CD14-positive monocyte (primary cell): ENCODE results near the gene SESN2. TPM values are rescaled to one million over a fixed set of nuclear protein-coding genes. Genes with fewer than 3 reads are reported as not detected.

ENCODE experiments used
- DNase-seq, 3 donors: peaks; one replicate each; pipeline ENCODE4 v3.0.0-alpha.2; 2011 to 2022
- H2AFZ ChIP-seq: 2 replicates; pipeline ENCODE4 v1.6.0; 2012; ENCODE audit warnings: mild to moderate bottlenecking, low read depth, low read length, inconsistent platforms; ENCODE audit not compliant: insufficient read depth, poor library complexity, severe bottlenecking
- H3K27ac ChIP-seq, 2 donors: 1 replicate in 1 of 2; 2 replicates in 1 of 2; pipeline ENCODE4 v1.5.1; 2012 to 2013; ENCODE audit warnings: low read length in 2 of 2, control low read depth in 1 of 2, inconsistent platforms in 1 of 2, low read depth in 1 of 2, mild to moderate bottlenecking in 1 of 2
- H3K27me3 ChIP-seq, 2 donors: one replicate each; pipeline versions ENCODE4 v1.6.0 to v1.6.1; 2011 to 2013; ENCODE audit warnings: low read length in 2 of 2; ENCODE audit not compliant: control insufficient read depth in 2 of 2, insufficient read depth in 2 of 2
- H3K36me3 ChIP-seq, 2 donors: replicated peaks in 1 of 2; 1 replicate in 1 of 2; 2 replicates in 1 of 2; pipeline versions ENCODE4 v1.5.1 to v1.6.1; 2012 to 2013; ENCODE audit warnings: low read length in 2 of 2, control low read depth in 1 of 2, inconsistent platforms in 1 of 2, mild to moderate bottlenecking in 1 of 2; ENCODE audit not compliant: insufficient read depth in 2 of 2, control insufficient read depth in 1 of 2
- H3K4me1 ChIP-seq, 2 donors: 1 replicate in 1 of 2; 2 replicates in 1 of 2; pipeline versions ENCODE4 v1.5.1 to v1.6.1; 2012 to 2013; ENCODE audit warnings: low read length in 2 of 2, control low read depth in 1 of 2, inconsistent platforms in 1 of 2, mild to moderate bottlenecking in 1 of 2, moderate library complexity in 1 of 2; ENCODE audit not compliant: insufficient read depth in 2 of 2, control insufficient read depth in 1 of 2
- H3K4me2 ChIP-seq: replicated peaks from 2 replicates; pipeline ENCODE3; 2012; ENCODE audit warnings: low read length, moderate library complexity, mild to moderate bottlenecking; ENCODE audit not compliant: poor library complexity, severe bottlenecking; ENCODE audit errors: extremely low read depth
- H3K4me3 ChIP-seq, 3 experiments: fragments of 200-600 bp in 1 of 3; sonication (generic) in 1 of 3; replicated peaks in 1 of 3; 1 replicate in 2 of 3; 2 replicates in 1 of 3; pipeline ENCODE4 v1.5.1; 2011 to 2013; ENCODE audit warnings: low read length in 3 of 3, mild to moderate bottlenecking in 3 of 3, control low read depth in 2 of 3, low read depth in 2 of 3, inconsistent platforms in 1 of 3, moderate library complexity in 1 of 3
- H3K79me2 ChIP-seq: 2 replicates; pipeline ENCODE4 v1.6.0; 2012; ENCODE audit warnings: mild to moderate bottlenecking, control low read depth, inconsistent platforms, low read length, moderate library complexity; ENCODE audit not compliant: insufficient read depth
- H3K9ac ChIP-seq: 2 replicates; pipeline ENCODE4 v1.6.0; 2017; ENCODE audit warnings: low read length, mild to moderate bottlenecking; ENCODE audit not compliant: insufficient read depth, poor library complexity, severe bottlenecking
- H3K9me3 ChIP-seq, 2 donors: replicated peaks in 1 of 2; 1 replicate in 1 of 2; 2 replicates in 1 of 2; pipeline versions ENCODE4 v1.5.1 to v1.6.1; 2012 to 2013; ENCODE audit warnings: low read length in 2 of 2, control low read depth in 1 of 2; ENCODE audit not compliant: control insufficient read depth in 1 of 2, insufficient read depth in 1 of 2
- H4K20me1 ChIP-seq: 2 replicates; pipeline ENCODE4 v1.6.0; 2012; ENCODE audit warnings: mild to moderate bottlenecking, low read length, control low read depth, moderate library complexity; ENCODE audit not compliant: insufficient read depth
- H3K27ac Mint-ChIP-seq, 7 donors: one replicate each; pipeline ENCODE4 v1.8.0; 2020; ENCODE audit warnings: mild to moderate bottlenecking in 7 of 7, mixed read lengths in 7 of 7, moderate library complexity in 6 of 7, inconsistent platforms in 2 of 7
- H3K27me3 Mint-ChIP-seq, 3 donors: one replicate each; pipeline ENCODE4 v1.8.0; 2021 to 2022; ENCODE audit warnings: low read depth in 3 of 3, mild to moderate bottlenecking in 3 of 3, mixed read lengths in 3 of 3, moderate library complexity in 3 of 3, inconsistent platforms in 1 of 3
- H3K36me3 Mint-ChIP-seq, 2 donors: one replicate each; pipeline ENCODE4 v1.8.0; 2020; ENCODE audit warnings: mixed read lengths in 2 of 2, inconsistent platforms in 1 of 2, mild to moderate bottlenecking in 1 of 2
- H3K4me1 Mint-ChIP-seq: one replicate; pipeline ENCODE4 v1.8.0; 2020; ENCODE audit warnings: mild to moderate bottlenecking, mixed read lengths
- H3K4me3 Mint-ChIP-seq, 2 donors: one replicate each; pipeline ENCODE4 v1.8.0; 2020; ENCODE audit warnings: mild to moderate bottlenecking in 2 of 2, mixed read lengths in 2 of 2, moderate library complexity in 1 of 2
- H3K9me3 Mint-ChIP-seq, 7 donors: one replicate each; pipeline ENCODE4 v1.8.0; 2020 to 2022; ENCODE audit warnings: mixed read lengths in 7 of 7, mild to moderate bottlenecking in 6 of 7, moderate library complexity in 6 of 7, inconsistent platforms in 2 of 7
- CTCF ChIP-seq: fragments of 200-600 bp; IDR thresholded peaks from one replicate; pipeline ENCODE4 v1.8.0; 2022; ENCODE audit warnings: antibody characterized with exemption, mild to moderate bottlenecking
- WGBS: methylation state at CpG from one replicate; pipeline ENCODE4 v1.1.5; 2013; ENCODE audit warnings: missing lambda C conversion rate; ENCODE audit not compliant: insufficient coverage; 5-methylcytosine and 5-hydroxymethylcytosine counted together
- intact Hi-C, 2 donors: fragments of 100-400 bp; cut with micrococcal nuclease; formaldehyde crosslinking; loops; one replicate each; pipeline versions ENCODE4 v1.15.0 to v1.15.1; 2023
- polyA plus RNA-seq, 3 donors: library from polyadenylated mRNA; depleted of rRNA in 1 of 3; unstranded in 2 of 3; stranded (reverse) in 1 of 3; fragments of 300-500 nt in 2 of 3; fragments of >200 nt in 1 of 3; fragmentation: Illumina TruSeq in 2 of 3; gene quantifications; 1 replicate in 2 of 3; 2 replicates in 1 of 3; pipeline ENCODE4 v1.2.3, GENCODE V29; 2012 to 2021

Gene SESN2
- polyA plus RNA-seq, 3 donors, result 5.0 to 15.7 (median 5.1) TPM

GRCh38 chr1:28265577-28265976, 6.3 kb downstream of the SESN2 start:
- Histone ChIP-seq H3K27me3 (peaks cover 2 to 10% of the 10 kb centered on the region in 2 donors), H3K4me2 (no peak overlapping the region), H2AFZ (no peak overlapping the region), H3K4me3 (no peak overlapping the region), H3K9ac (no peak overlapping the region), H3K79me2 (peaks cover 20% of the 10 kb centered on the region), H3K9me3 (no peaks in the 10 kb centered on the region), H3K36me3 (no peaks in the 10 kb centered on the region), H4K20me1 (peaks cover 60% of the 10 kb centered on the region), H3K27ac (no peak overlapping the region), H3K4me1 (peaks cover 8% of the 10 kb centered on the region in 2 donors)
- Mint-ChIP-seq H3K4me1 (peaks cover 20% of the 10 kb centered on the region), H3K27ac (no peak overlapping the region), H3K36me3 (peaks cover 11 to 14% of the 10 kb centered on the region in 2 donors), H3K4me3 (no peak overlapping the region), H3K27me3 (peaks cover 9 to 18% (median 14%) of the 10 kb centered on the region in 3 donors), H3K9me3 (peaks cover 0 to 2% (median 0%) of the 10 kb centered on the region in 7 donors)
- WGBS, result 90% methylated on average over 1 of the region's 8 CpGs
- DNase-seq, result no peak
- TF ChIP-seq CTCF, result no peak
- intact Hi-C loops, result no loop called here

DNA sequence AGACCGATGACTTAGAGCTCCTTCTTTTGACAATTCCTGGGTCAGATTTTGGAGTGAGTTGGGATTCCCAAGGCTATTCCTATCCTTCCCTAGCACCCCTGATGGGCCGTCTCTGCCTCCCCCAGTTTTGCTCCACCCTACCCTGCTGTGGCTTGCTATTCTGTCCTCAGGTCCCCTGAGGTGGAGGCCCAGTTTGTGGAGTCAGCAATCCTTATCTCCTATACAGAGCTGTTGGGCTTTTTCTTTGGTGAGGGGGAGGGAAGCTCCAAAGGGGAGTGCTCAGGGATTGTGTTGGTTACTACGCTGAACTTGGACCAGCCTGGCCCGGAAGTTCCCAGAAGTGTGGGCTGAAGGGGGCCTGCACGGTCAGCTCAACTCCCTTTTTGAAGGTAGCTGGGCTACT, 7.6 kb downstream of the SESN2 start:
- H3K4me2 ChIP-seq, result no peak overlapping the region
- no peaks in the 10 kb centered on the region for H3K9me3 Mint-ChIP-seq
- H3K27me3 ChIP-seq, result no peaks in the 10 kb centered on the region
- peaks cover 10% of the 10 kb centered on the region for H3K4me1 Mint-ChIP-seq
- H4K20me1 ChIP-seq, result peaks cover 50% of the 10 kb centered on the region
- no peak overlapping the region for H3K4me3 ChIP-seq
- WGBS, result 95% methylated on average over 3 of the region's 5 CpGs
- H3K27ac ChIP-seq, result no peak overlapping the region
- H3K4me3 Mint-ChIP-seq, result no peak overlapping the region
- H3K27ac Mint-ChIP-seq, result peak overlapping the region in 1 of 7 donors; percentile 41
- H3K27me3 Mint-ChIP-seq, result peaks cover 0 to 7% (median 5%) of the 10 kb centered on the region in 3 donors
- peaks cover 13% of the 10 kb centered on the region for H3K79me2 ChIP-seq
- no peaks in the 10 kb centered on the region for H3K4me1 ChIP-seq
- intact Hi-C loops, result no loop called here
- H3K9ac ChIP-seq, result no peak overlapping the region
- DNase-seq, result no peak
- H3K36me3 ChIP-seq, result peaks cover 0 to 10% of the 10 kb centered on the region in 2 donors
- H3K9me3 ChIP-seq, result no peaks in the 10 kb centered on the region
- H2AFZ ChIP-seq, result no peak overlapping the region
- no peak for TF ChIP-seq CTCF
- peaks cover 11 to 12% of the 10 kb centered on the region in 2 donors for H3K36me3 Mint-ChIP-seq
